ENCODE results near the gene EBP.

DNA sequence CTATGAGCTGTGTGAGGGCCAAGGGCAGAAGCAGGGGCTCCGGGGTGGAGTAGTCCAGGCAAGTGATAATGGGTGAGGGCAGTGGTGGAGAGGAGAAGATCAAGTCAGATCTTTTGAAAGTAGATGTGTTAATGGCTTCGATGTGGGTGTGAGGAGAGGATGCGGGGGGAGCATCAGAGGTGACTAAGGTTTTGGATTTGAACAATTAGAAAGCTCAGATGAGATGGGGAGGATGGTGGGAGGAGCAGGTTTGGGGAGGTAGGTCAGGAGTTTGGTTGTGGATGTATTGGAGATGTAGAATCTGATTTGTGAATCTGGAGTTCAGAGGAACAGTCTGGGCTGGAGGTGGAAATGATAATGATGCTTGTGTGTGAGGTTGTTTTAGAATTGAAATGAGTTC is 41.0 kb upstream of the EBP start:
- TF ChIP-seq CTCF (IDR thresholded peaks at IDR 0.05) (no peak), POLR2A (IDR thresholded peaks at IDR 0.05) (no peak)

Measured in lower leg skin (tissue), 3 donors.